ENCODE measurements around the gene PLXNB1. TPM values are rescaled to one million over a fixed set of nuclear protein-coding genes. Genes with fewer than 3 reads are reported as not detected.
A peak's percentile ranks its signal among the peaks of the same experiment; 100 is the strongest.

Gene PLXNB1
- total and polyA plus RNA-seq, 2 experiments from 2014 or later: 49.0 to 144 TPM

- Histone ChIP-seq H2AFZ (no peak overlapping the region), H3K79me2 (replicated peaks; ENCODE audit: insufficient read depth) (no peaks in the 10 kb centered on the region), H3K27me3 (ENCODE audit: insufficient read depth) (no peaks in the 10 kb centered on the region), H3K27ac (ENCODE audit: low read depth) (peak overlapping the region; percentile 56; the same call in 1 of the 2 replicates), H3K36me3 (ENCODE audit: insufficient read depth) (peaks cover 13% of the 10 kb centered on the region), H3K9me2 (ENCODE audit: insufficient read depth) (no peaks in the 10 kb centered on the region), H3F3A (replicated peaks; ENCODE audit: low read depth) (no peaks in the 10 kb centered on the region; the same call in 1 of the 2 replicates), H4K20me1 (replicated peaks; ENCODE audit: insufficient read depth) (no peaks in the 10 kb centered on the region; the same call in 1 of the 2 replicates), H3K4me2 (no peak overlapping the region), H3K4me1 (ENCODE audit: insufficient read depth) (no peaks in the 10 kb centered on the region), H3K4me3 (no peak overlapping the region)
- H3K36me3 Mint-ChIP-seq (ENCODE audit: low read depth): peaks cover 71% of the 10 kb centered on the region
- H3K27me3 Mint-ChIP-seq (ENCODE audit: insufficient read depth, low read depth, poor library complexity): peaks cover 4% of the 10 kb centered on the region
- no peaks in the 10 kb centered on the region for H3K9me3 Mint-ChIP-seq
- TF ChIP-seq ZNF462 (CRISPR knock-in tag; IDR thresholded peaks at IDR 0.05) (no peak), REST (IDR thresholded peaks at IDR 0.05; ENCODE audit: unreplicated experiment) (no peak), NANOG (IDR thresholded peaks at IDR 0.05; ENCODE audit: borderline replicate concordance) (no peak), ZNF114 (CRISPR knock-in tag; IDR thresholded peaks at IDR 0.05) (no peak), POLR2AphosphoS5 (IDR thresholded peaks at IDR 0.05; ENCODE audit: low read depth) (no peak), ZNF331 (CRISPR knock-in tag; IDR thresholded peaks at IDR 0.05; ENCODE audit: low read depth) (no peak), JUNB (IDR thresholded peaks at IDR 0.05; ENCODE audit: unreplicated experiment) (no peak), EZH2phosphoT487 (IDR thresholded peaks at IDR 0.05; ENCODE audit: unreplicated experiment) (no peak), ETS1 (IDR thresholded peaks at IDR 0.05) (no peak), CTCF (conservative IDR thresholded peaks at IDR 0.05; ENCODE audit: low read depth in 2 of 2) (no peak), STAT1 (IDR thresholded peaks at IDR 0.05; ENCODE audit: unreplicated experiment) (no peak), CREB1 (CRISPR knock-in tag; IDR thresholded peaks at IDR 0.05; ENCODE audit: low read depth) (no peak), EZH2 (IDR thresholded peaks at IDR 0.05; ENCODE audit: low read depth, unreplicated experiment) (no peak)
- peaks cover 11% of the 10 kb centered on the region for H3K4me1 Mint-ChIP-seq
- no peak overlapping the region for H3K4me3 Mint-ChIP-seq
- H3K27ac Mint-ChIP-seq: no peak overlapping the region
- no peak for ATAC-seq
- DNase-seq (ENCODE audit: low spot score): no peak
Observed at GRCh38 chr3:48402907-48403306, 27.0 kb downstream of the PLXNB1 start.

Data from GM23338 (cell line).